Small intestine (tissue), 16 donors: Measurements from ENCODE around the gene BTG4. TPM values are rescaled to one million over a fixed set of nuclear protein-coding genes. Genes with fewer than 3 reads are reported as not detected.

Source experiments
- DNase-seq, 2 donors: peaks; one replicate each; pipeline versions ENCODE4 v3.0.0 to v3.0.0-alpha.2; 2013
- FAIRE-seq: peaks from 2 replicates; lab custom pipeline; 2012; peaks lifted over from hg19 to GRCh38; lab: Jason Lieb, UNC
- H3K27ac ChIP-seq, 3 donors: one replicate each; pipeline ENCODE4 v1.5.1; 2013; ENCODE audit warnings: low read length in 2 of 3, mild to moderate bottlenecking in 2 of 3, control low read depth in 1 of 3, inconsistent platforms in 1 of 3, low read depth in 1 of 3, moderate library complexity in 1 of 3
- H3K27me3 ChIP-seq, 3 donors: one replicate each; pipeline ENCODE4 v1.6.1; 2013; ENCODE audit warnings: low read length in 3 of 3, inconsistent platforms in 1 of 3; ENCODE audit not compliant: control insufficient read depth in 3 of 3, insufficient read depth in 3 of 3
- H3K36me3 ChIP-seq, 3 donors: one replicate each; pipeline ENCODE4 v1.6.1; 2013; ENCODE audit warnings: low read length in 3 of 3, inconsistent platforms in 1 of 3, low read depth in 1 of 3, mild to moderate bottlenecking in 1 of 3, moderate library complexity in 1 of 3; ENCODE audit not compliant: control insufficient read depth in 3 of 3, insufficient read depth in 2 of 3
- H3K4me1 ChIP-seq, 3 donors: one replicate each; pipeline ENCODE4 v1.6.1; 2013; ENCODE audit warnings: low read length in 2 of 3, inconsistent platforms in 1 of 3, low read depth in 1 of 3, mild to moderate bottlenecking in 1 of 3, moderate library complexity in 1 of 3; ENCODE audit not compliant: control insufficient read depth in 3 of 3, insufficient read depth in 2 of 3
- H3K4me3 ChIP-seq, 3 donors: one replicate each; pipeline ENCODE4 v1.5.1; 2013; ENCODE audit warnings: low read length in 3 of 3, control low read depth in 1 of 3, inconsistent platforms in 1 of 3, low read depth in 1 of 3, mild to moderate bottlenecking in 1 of 3, moderate library complexity in 1 of 3
- H3K9me3 ChIP-seq, 2 donors: one replicate each; pipeline ENCODE4 v1.6.1; 2013; ENCODE audit warnings: low read depth in 1 of 2, low read length in 1 of 2; ENCODE audit not compliant: control insufficient read depth in 2 of 2, insufficient read depth in 1 of 2
- WGBS, 3 donors: extraction: QIAGEN DNeasy Blood & Tissue Kit; methylation state at CpG; one replicate each; pipeline ENCODE4 v1.1.7; 2013; 5-methylcytosine and 5-hydroxymethylcytosine counted together
- long read RNA-seq, 10 donors: transcript quantifications; one replicate each; lab custom pipeline, GENCODE V29; 2026
- polyA plus RNA-seq, 4 donors: library from polyadenylated mRNA; stranded (reverse) in 3 of 4; unstranded in 1 of 4; fragments of 200-250 nt in 3 of 4; fragments of 120-200 nt in 1 of 4; gene quantifications; one replicate each; pipeline versions ENCODE4 v1.2.1 to v1.2.3, GENCODE V29; 2013
- donor health status: healthy with polysubstance abuse.
- donor health status: control.
- donor health status: control.
- donor health status: Bipolar disorder and iron deficiency.
- donor health status: healthy.

BTG4 gene
- not detected for polyA plus RNA-seq
- long read RNA-seq, donor 1, result 0 reads
- long read RNA-seq, donor 2, result 0 reads
- long read RNA-seq, donor 3, result 0 reads
- long read RNA-seq, donor 4, result 0 reads
- long read RNA-seq, donor 5, result 0 reads
- long read RNA-seq, donor 6, result 0 reads
- long read RNA-seq, donor 7, result 0 reads
- long read RNA-seq, donor 8, result 0 reads
- long read RNA-seq, donor 9, result 0 reads
- long read RNA-seq, donor 10, result 0 reads

DNA sequence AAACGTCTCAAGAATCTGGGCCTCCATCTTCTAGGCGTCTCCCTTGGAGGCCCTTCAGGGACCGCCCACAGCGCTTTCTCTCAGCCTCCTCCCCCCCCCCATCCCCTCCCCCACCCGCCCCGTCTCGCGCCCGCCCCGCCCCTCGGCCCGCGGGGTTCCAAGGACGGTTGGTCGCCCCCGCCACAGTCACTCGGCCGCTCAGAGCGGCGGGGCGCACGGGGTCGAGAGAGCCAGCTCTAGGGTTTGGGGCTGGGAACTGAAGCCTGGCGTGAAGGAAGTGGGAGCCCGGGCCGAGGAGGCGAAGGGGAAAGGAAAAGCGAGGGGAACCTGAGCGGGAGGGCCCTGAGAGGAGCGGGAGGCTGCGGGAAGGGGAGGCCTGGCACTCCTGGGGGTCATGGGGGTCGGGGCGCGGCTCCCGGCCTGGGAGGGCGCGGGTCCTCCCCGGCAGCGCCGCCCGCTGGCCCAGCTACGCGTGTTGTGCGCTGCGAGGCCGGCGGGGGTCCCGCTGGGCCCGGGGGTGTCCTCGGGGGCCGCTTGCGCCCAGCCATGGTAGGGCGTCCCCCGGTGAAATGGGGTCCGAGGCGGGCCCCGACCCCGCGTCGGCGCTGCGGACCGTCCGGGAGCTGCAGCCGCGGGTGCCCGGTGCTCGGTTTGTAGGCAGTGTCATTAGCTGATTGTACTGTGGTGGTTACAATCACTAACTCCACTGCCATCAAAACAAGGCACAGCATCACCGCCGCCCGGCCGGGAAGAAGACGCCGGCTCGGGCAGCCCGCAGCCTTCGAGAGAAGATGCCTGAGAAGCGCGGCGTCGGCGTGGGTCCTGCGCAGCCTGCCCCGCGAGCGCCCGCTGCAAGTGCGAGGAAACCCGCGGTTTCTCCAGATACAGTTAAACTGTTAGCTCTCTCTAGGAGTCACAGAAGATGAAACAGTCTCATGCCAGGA, at the start of gene BTG4:
Gene BTG4, minus strand, starts transcription at position 91 of the 944 bp plus-strand sequence. CDS start 13,610 bp downstream, outside the sequence.
- H3K9me3 ChIP-seq, result no peaks in the 10 kb centered on the region
- FAIRE-seq (no peak), DNase-seq (peak in 1 of 2 donors; percentile 26)
- WGBS, 3 donors, result 4 to 6% (median 4%) methylated on average over 50 to 90 of the region's 90 CpGs
- H3K36me3 ChIP-seq, result no peaks in the 10 kb centered on the region
- H3K4me1 ChIP-seq, result peaks cover 0 to 4% (median 3%) of the 10 kb centered on the region in 3 donors
- no peak within 1 kb of the TSS for H3K27ac ChIP-seq
- H3K27me3 ChIP-seq, result peaks cover 0 to 51% (median 11%) of the 10 kb centered on the region in 3 donors
- peak within 1 kb of the TSS in 1 of 3 donors; percentile 43 for H3K4me3 ChIP-seq

DNA sequence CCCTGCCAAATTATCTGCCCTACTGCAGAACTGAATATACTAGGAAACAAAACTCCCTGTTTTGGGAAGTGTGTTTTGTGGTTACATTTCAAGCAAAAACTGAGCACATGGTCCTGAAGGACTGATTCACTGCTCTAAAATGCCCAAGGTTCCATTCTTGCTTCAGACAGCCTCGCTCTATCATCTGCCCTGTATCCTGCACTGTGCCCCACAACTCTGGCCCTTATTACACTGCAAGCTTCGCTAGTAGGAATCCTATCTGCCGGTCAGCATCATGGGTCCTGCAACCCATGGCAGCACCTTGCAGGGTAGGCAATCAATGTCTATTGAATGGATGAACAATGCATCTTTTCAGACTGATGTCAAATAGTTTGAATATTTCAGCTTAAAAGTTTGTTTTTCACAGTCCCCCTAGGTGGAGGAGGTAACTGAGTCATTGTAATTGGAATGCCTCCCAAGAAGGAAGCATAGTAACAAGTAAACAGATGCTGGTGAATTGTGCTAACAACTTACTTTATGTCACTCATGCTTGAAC, 49.7 kb upstream of the BTG4 start:
- WGBS, 3 donors, result 65 to 80% (median 72%) methylated on average over 3 of the region's 3 CpGs
- FAIRE-seq, result no peak

DNA sequence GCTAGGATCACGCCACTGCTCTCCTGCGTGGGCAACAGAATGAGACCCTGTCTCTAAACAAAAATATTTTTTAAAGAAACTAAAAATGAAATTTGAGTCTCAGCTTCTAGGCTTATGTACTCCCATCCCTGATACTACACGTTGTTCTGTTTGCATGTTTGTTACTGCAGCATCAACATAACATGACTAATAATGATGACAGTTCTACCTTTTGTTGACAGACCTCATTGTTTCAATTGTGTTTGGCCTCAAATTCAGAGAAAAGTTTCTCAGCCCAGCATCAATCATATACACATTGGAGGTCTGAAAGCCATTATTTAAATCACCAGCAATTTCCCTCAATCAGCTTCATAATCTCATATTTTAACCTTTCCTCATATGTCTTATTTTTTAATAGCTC, 49.1 kb upstream of the BTG4 start:
- 80 to 86% (median 82%) methylated on average over 3 of the region's 3 CpGs for WGBS, 3 donors
- no peak for FAIRE-seq

More for the DNA sequence above, 49.7 kb upstream of the BTG4 start:
- peaks cover 0 to 4% (median 0%) of the 10 kb centered on the region in 3 donors for H3K36me3 ChIP-seq
- H3K27me3 ChIP-seq, result no peaks in the 10 kb centered on the region
- H3K27ac ChIP-seq, result no peak overlapping the region
- DNase-seq, result no peak
- no peak overlapping the region for H3K4me3 ChIP-seq
- H3K9me3 ChIP-seq, result no peaks in the 10 kb centered on the region
- no peaks in the 10 kb centered on the region for H3K4me1 ChIP-seq

DNA sequence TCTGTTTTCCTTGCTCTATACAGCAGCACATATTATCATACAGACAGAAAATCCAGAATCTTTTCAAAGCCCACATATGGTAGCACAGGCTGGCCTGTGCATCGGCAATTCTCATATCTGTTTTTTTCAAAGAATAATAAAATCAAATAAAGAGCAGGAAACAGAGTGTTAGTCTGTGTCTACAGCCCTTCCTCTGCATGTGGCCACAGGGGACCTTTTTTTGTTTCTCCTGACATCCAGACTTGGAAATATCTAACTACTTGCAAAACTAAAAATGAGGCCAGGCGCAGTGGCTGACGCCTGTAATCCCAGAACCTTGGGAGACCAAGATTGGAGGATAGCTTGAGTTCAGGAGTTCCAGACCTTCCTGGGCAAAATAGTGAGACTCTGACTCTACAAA, 48.6 kb upstream of the BTG4 start:
- H3K36me3 ChIP-seq, result peaks cover 0 to 4% (median 0%) of the 10 kb centered on the region in 3 donors
- H3K9me3 ChIP-seq, result peaks cover 0 to 8% of the 10 kb centered on the region in 2 donors
- 86 to 95% (median 94%) methylated on average over 3 of the region's 3 CpGs for WGBS, 3 donors
- no peak overlapping the region for H3K27ac ChIP-seq
- FAIRE-seq (no peak), DNase-seq (no peak)
- H3K4me3 ChIP-seq, result no peak overlapping the region
- no peaks in the 10 kb centered on the region for H3K4me1 ChIP-seq
- no peaks in the 10 kb centered on the region for H3K27me3 ChIP-seq

More for the DNA sequence above, 49.1 kb upstream of the BTG4 start:
- H3K4me1 ChIP-seq, result no peaks in the 10 kb centered on the region
- H3K4me3 ChIP-seq, result no peak overlapping the region
- H3K27ac ChIP-seq, result no peak overlapping the region
- no peak for DNase-seq
- H3K27me3 ChIP-seq, result no peaks in the 10 kb centered on the region
- peaks cover 0 to 3% of the 10 kb centered on the region in 2 donors for H3K9me3 ChIP-seq
- H3K36me3 ChIP-seq, result peaks cover 0 to 4% (median 0%) of the 10 kb centered on the region in 3 donors

DNA sequence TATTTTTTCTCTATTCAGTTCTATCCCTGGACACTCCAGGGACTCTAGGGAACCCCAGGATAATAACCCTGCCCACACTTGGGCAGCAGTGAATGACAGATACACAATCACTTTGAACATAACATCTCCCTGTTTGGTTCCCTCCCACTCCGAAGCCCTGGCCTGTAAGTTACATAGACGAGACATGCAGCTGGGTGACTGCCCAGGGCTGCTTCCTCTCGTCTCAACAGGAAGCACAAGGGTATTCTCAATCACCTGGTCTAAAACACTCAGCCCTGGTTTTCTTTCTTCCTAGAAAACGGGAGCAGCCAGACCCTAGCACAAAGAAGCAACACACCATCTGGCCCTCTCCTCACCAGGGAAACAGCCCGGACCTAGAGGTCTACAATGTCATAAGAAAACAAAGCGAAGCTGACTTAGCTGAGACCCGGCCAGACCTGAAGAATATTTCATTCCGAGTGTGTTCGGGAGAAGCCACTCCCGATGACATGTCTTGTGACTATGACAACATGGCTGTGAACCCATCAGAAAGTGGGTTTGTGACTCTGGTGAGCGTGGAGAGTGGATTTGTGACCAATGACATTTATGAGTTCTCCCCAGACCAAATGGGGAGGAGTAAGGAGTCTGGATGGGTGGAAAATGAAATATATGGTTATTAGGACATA, 47.7 kb upstream of the BTG4 start:
- Histone ChIP-seq H3K27ac (no peak overlapping the region), H3K27me3 (no peaks in the 10 kb centered on the region), H3K4me3 (no peak overlapping the region), H3K4me1 (no peaks in the 10 kb centered on the region), H3K9me3 (peaks cover 0 to 9% of the 10 kb centered on the region in 2 donors), H3K36me3 (peaks cover 0 to 4% (median 0%) of the 10 kb centered on the region in 3 donors)
- FAIRE-seq, result no peak
- WGBS, 3 donors, result 81 to 88% (median 87%) methylated on average over 11 of the region's 11 CpGs
- no peak for DNase-seq

DNA sequence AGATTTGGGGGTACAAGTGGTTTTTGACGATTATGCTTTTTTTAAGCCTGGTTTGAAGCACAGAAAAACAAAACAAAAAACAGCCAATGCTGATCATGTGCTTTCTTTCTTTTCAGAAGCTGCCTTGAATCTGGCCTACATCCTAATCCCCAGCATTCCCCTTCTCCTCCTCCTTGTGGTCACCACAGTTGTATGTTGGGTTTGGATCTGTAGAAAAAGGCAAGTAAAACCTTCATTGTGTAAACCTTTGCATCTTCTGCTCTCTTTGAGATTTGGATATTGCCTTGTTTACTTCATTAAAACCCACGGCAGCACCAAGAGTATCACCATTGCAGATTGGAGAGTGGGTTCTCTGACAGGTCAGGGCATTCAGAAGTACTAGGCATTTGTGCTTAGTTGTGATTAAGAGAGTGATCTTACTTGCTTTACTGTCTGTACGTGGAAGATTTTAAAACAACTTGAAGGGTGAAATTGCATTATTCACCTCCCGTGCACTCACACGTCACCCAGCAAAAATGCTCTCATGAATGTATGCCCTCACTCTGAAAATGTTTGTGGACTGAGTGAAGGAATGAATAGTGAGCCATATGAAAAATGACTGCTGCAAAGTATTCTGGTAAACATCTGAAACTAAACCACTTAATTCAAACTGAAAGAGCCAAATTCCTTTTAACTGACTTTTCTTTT, 45.4 kb upstream of the BTG4 start:
- no peak overlapping the region for H3K4me3 ChIP-seq
- peaks cover 0 to 4% (median 0%) of the 10 kb centered on the region in 3 donors for H3K36me3 ChIP-seq
- no peaks in the 10 kb centered on the region for H3K4me1 ChIP-seq
- FAIRE-seq (no peak), DNase-seq (no peak)
- 68 to 95% (median 86%) methylated on average over 5 of the region's 5 CpGs for WGBS, 3 donors
- H3K27me3 ChIP-seq, result no peaks in the 10 kb centered on the region
- peak overlapping the region in 2 of 3 donors; percentile 11 to 13 for H3K27ac ChIP-seq
- peaks cover 0 to 9% of the 10 kb centered on the region in 2 donors for H3K9me3 ChIP-seq

DNA sequence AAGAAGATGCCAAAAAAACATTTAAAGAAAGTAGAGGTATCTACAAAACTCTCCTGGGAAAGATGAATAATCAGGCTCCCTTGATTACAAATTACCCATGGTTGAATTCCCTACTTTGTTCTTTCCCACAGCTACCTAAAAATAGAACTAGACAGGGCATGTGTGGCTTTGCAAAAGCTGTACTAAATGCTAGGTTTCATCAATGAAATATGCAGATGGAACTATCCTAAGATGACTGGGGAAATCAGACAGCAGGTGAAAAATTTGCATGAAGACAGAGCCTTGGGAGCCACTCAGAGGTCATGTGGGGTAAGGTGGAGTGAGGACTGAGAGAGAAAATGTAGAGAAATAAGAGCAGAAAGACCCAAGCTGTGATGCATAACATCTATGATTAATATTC, 43.1 kb upstream of the BTG4 start:
- Histone ChIP-seq H3K36me3 (peaks cover 0 to 4% (median 0%) of the 10 kb centered on the region in 3 donors), H3K4me1 (no peaks in the 10 kb centered on the region), H3K9me3 (peaks cover 0 to 9% of the 10 kb centered on the region in 2 donors), H3K27me3 (no peaks in the 10 kb centered on the region), H3K27ac (no peak overlapping the region), H3K4me3 (no peak overlapping the region)
- FAIRE-seq (no peak), DNase-seq (no peak)
